Gastrocnemius medialis (tissue), 4 donors: ENCODE data around the gene PLEKHM2.

Experiments used
- POLR2A ChIP-seq, 2 donors: fragments of 450-650 bp; IDR thresholded peaks; one replicate each; pipeline ENCODE4 v1.6.1; 2017; ENCODE audit warnings: antibody characterized with exemption in 2 of 2, mild to moderate bottlenecking in 2 of 2, moderate library complexity in 2 of 2
- TF ChIP-seq, protein P1 (sequence below), 5 experiments: fragments of 450-650 bp in 3 of 5; fragments of 200-600 bp in 2 of 5; sonication (generic) in 2 of 5; IDR thresholded peaks in 4 of 5; conservative IDR thresholded peaks in 1 of 5; 1 replicate in 4 of 5; 2 replicates in 1 of 5; pipeline ENCODE4 v1.5.1; 2016 to 2019; ENCODE audit warnings: antibody characterized with exemption in 5 of 5, mild to moderate bottlenecking in 3 of 5, moderate library complexity in 3 of 5

DNA sequence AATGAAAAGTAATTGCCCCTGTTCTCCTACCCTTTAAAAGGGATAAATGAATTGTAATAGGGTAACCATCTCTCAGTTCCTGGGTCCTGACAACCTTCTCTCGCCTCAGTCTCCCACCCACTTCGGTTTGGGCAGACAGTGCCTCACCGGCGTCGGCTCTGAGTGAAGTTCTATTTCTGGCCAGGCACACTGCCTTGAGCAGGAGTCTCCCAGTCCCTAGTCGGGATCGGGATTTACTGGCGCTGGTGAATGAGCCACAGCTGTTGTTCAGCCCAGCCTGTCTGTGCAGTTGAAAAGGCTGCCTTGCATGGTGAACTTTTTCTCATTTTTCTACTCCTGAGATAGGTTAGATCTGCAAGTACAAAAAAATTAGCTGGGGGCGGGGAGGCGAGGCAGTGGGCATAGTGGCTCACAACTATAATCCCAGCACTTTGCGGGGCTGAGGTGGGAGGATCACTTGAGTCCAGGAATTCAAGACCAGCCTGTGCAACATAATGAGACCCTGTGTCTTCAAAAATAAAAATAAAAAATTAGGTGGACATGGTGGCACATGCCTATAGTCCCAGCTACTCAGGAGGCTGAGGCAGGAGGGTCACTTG, 7.4 kb downstream of the PLEKHM2 start:
- TF ChIP-seq, protein P1, sequence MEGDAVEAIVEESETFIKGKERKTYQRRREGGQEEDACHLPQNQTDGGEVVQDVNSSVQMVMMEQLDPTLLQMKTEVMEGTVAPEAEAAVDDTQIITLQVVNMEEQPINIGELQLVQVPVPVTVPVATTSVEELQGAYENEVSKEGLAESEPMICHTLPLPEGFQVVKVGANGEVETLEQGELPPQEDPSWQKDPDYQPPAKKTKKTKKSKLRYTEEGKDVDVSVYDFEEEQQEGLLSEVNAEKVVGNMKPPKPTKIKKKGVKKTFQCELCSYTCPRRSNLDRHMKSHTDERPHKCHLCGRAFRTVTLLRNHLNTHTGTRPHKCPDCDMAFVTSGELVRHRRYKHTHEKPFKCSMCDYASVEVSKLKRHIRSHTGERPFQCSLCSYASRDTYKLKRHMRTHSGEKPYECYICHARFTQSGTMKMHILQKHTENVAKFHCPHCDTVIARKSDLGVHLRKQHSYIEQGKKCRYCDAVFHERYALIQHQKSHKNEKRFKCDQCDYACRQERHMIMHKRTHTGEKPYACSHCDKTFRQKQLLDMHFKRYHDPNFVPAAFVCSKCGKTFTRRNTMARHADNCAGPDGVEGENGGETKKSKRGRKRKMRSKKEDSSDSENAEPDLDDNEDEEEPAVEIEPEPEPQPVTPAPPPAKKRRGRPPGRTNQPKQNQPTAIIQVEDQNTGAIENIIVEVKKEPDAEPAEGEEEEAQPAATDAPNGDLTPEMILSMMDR (IDR thresholded peaks at IDR 0.05 in 4 of 5, conservative IDR thresholded peaks at IDR 0.05 in 1 of 5): no peak
- TF ChIP-seq POLR2A (IDR thresholded peaks at IDR 0.05): no peak
